ENCODE results near the gene HCN2.

HCN2 gene

GRCh38 chr19:566844-567243, 22.8 kb upstream of the HCN2 start:
- Histone ChIP-seq H4K8ac (ENCODE audit: low read depth, low read length) (no peak overlapping the region), H4K91ac (ENCODE audit: low read depth, low read length, poor library complexity) (no peak overlapping the region), H2AFZ (ENCODE audit: low read length) (no peak overlapping the region), H2AK5ac (ENCODE audit: low read depth, low read length) (no peak overlapping the region), H3K27me3 (ENCODE audit: control insufficient read depth in 3 of 3, insufficient read depth in 3 of 3, low read depth in 1 of 3, low read length in 3 of 3) (no peaks in the 10 kb centered on the region), H3K4me2 (ENCODE audit: insufficient read depth, low read length, poor library complexity, severe bottlenecking) (no peak overlapping the region), H3K79me1 (ENCODE audit: low read depth, low read length) (no peaks in the 10 kb centered on the region), H3K27ac (replicated peaks; ENCODE audit: low read length) (no peak overlapping the region), H3K23ac (ENCODE audit: low read depth, low read length, poor library complexity) (no peak overlapping the region), H3K9ac (ENCODE audit: low read depth, low read length, poor library complexity) (no peak overlapping the region), H2BK12ac (ENCODE audit: low read length) (no peak overlapping the region), H3K4ac (ENCODE audit: low read length) (no peak overlapping the region), H3K4me1 (ENCODE audit: control insufficient read depth in 2 of 2, insufficient read depth in 1 of 2, low read depth in 1 of 2, low read length in 2 of 2) (no peaks in the 10 kb centered on the region), H3K14ac (ENCODE audit: low read length) (no peak overlapping the region), H3K18ac (ENCODE audit: low read length) (no peak overlapping the region), H3K9me3 (replicated peaks in 1 of 2; ENCODE audit: control insufficient read depth in 2 of 2, insufficient read depth in 1 of 2, low read depth in 1 of 2, low read length in 2 of 2) (peaks cover 4 to 5% of the 10 kb centered on the region in 2 donors), H2BK15ac (ENCODE audit: low read length) (no peak overlapping the region), H3K4me3 (ENCODE audit: low read length in 2 of 2) (no peak overlapping the region), H2BK120ac (ENCODE audit: low read depth, low read length) (no peak overlapping the region), H2BK5ac (ENCODE audit: low read length) (no peak overlapping the region), H3K36me3 (replicated peaks in 1 of 2; ENCODE audit: control insufficient read depth in 2 of 2, insufficient read depth in 2 of 2, low read length in 2 of 2) (peaks cover 12 to 20% of the 10 kb centered on the region in 2 donors)
- WGBS, 2 donors (ENCODE audit: extremely low coverage in 2 of 2, insufficient read length in 2 of 2, insufficient replicate concordance in 1 of 2), result no CpG with 5 or more reads among the region's 16 CpGs
- no peak for DNase-seq (ENCODE audit: low spot score)

- WGBS, 2 donors (ENCODE audit: extremely low coverage in 2 of 2, insufficient read length in 2 of 2, insufficient replicate concordance in 1 of 2), result no CpG with 5 or more reads among the region's 22 CpGs
- no peak overlapping the region for H4K8ac ChIP-seq (ENCODE audit: low read depth, low read length)
- no peak overlapping the region for H3K4me2 ChIP-seq (ENCODE audit: insufficient read depth, low read length, poor library complexity, severe bottlenecking)
- H3K79me1 ChIP-seq (ENCODE audit: low read depth, low read length), result no peaks in the 10 kb centered on the region
- H3K23ac ChIP-seq (ENCODE audit: low read depth, low read length, poor library complexity), result no peak overlapping the region
- H4K91ac ChIP-seq (ENCODE audit: low read depth, low read length, poor library complexity), result no peak overlapping the region
- no peak overlapping the region for H2BK120ac ChIP-seq (ENCODE audit: low read depth, low read length)
- H2BK5ac ChIP-seq (ENCODE audit: low read length), result no peak overlapping the region
- H3K27me3 ChIP-seq (ENCODE audit: control insufficient read depth in 3 of 3, insufficient read depth in 3 of 3, low read depth in 1 of 3, low read length in 3 of 3), result no peaks in the 10 kb centered on the region
- H3K27ac ChIP-seq (replicated peaks; ENCODE audit: low read length), result no peak overlapping the region
- no peak overlapping the region for H3K14ac ChIP-seq (ENCODE audit: low read length)
- no peak overlapping the region for H2BK12ac ChIP-seq (ENCODE audit: low read length)
- no peak overlapping the region for H2AFZ ChIP-seq (ENCODE audit: low read length)
- no peak overlapping the region for H3K18ac ChIP-seq (ENCODE audit: low read length)
- peaks cover 10 to 15% of the 10 kb centered on the region in 2 donors for H3K36me3 ChIP-seq (replicated peaks in 1 of 2; ENCODE audit: control insufficient read depth in 2 of 2, insufficient read depth in 2 of 2, low read length in 2 of 2)
- no peak for DNase-seq (ENCODE audit: low spot score)
- no peak overlapping the region for H3K4me3 ChIP-seq (ENCODE audit: low read length in 2 of 2)
- H3K9ac ChIP-seq (ENCODE audit: low read depth, low read length, poor library complexity), result no peak overlapping the region
- H3K9me3 ChIP-seq (replicated peaks in 1 of 2; ENCODE audit: control insufficient read depth in 2 of 2, insufficient read depth in 1 of 2, low read depth in 1 of 2, low read length in 2 of 2), result peaks cover 2 to 4% of the 10 kb centered on the region in 2 donors
- no peak overlapping the region for H3K4ac ChIP-seq (ENCODE audit: low read length)
- H2AK5ac ChIP-seq (ENCODE audit: low read depth, low read length), result no peak overlapping the region
- H2BK15ac ChIP-seq (ENCODE audit: low read length), result no peak overlapping the region
- no peaks in the 10 kb centered on the region for H3K4me1 ChIP-seq (ENCODE audit: control insufficient read depth in 2 of 2, insufficient read depth in 1 of 2, low read depth in 1 of 2, low read length in 2 of 2)
Observed at GRCh38 chr19:567296-567900, 22.3 kb upstream of the HCN2 start.

GRCh38 chr19:570251-570686, 19.4 kb upstream of the HCN2 start:
- H3K23ac ChIP-seq (ENCODE audit: low read depth, low read length, poor library complexity), result no peak overlapping the region
- no peak overlapping the region for H3K18ac ChIP-seq (ENCODE audit: low read length)
- no peak overlapping the region for H4K8ac ChIP-seq (ENCODE audit: low read depth, low read length)
- no peak overlapping the region for H3K14ac ChIP-seq (ENCODE audit: low read length)
- H3K27me3 ChIP-seq (ENCODE audit: control insufficient read depth in 3 of 3, insufficient read depth in 3 of 3, low read depth in 1 of 3, low read length in 3 of 3), result no peaks in the 10 kb centered on the region
- no peak overlapping the region for H4K91ac ChIP-seq (ENCODE audit: low read depth, low read length, poor library complexity)
- H3K27ac ChIP-seq (replicated peaks; ENCODE audit: low read length), result no peak overlapping the region
- no peak overlapping the region for H2BK15ac ChIP-seq (ENCODE audit: low read length)
- H3K36me3 ChIP-seq (replicated peaks in 1 of 2; ENCODE audit: control insufficient read depth in 2 of 2, insufficient read depth in 2 of 2, low read length in 2 of 2), result peaks cover 9 to 20% of the 10 kb centered on the region in 2 donors
- H3K9ac ChIP-seq (ENCODE audit: low read depth, low read length, poor library complexity), result no peak overlapping the region
- no peak overlapping the region for H2BK12ac ChIP-seq (ENCODE audit: low read length)
- H3K4me3 ChIP-seq (ENCODE audit: low read length in 2 of 2), result no peak overlapping the region
- H2AK5ac ChIP-seq (ENCODE audit: low read depth, low read length), result no peak overlapping the region
- H2BK120ac ChIP-seq (ENCODE audit: low read depth, low read length), result no peak overlapping the region
- no peak for DNase-seq (ENCODE audit: low spot score)
- peaks cover 7 to 10% of the 10 kb centered on the region in 2 donors for H3K4me1 ChIP-seq (ENCODE audit: control insufficient read depth in 2 of 2, insufficient read depth in 1 of 2, low read depth in 1 of 2, low read length in 2 of 2)
- H3K79me1 ChIP-seq (ENCODE audit: low read depth, low read length), result peaks cover 7% of the 10 kb centered on the region
- no peak overlapping the region for H3K4me2 ChIP-seq (ENCODE audit: insufficient read depth, low read length, poor library complexity, severe bottlenecking)
- peaks cover 2 to 4% of the 10 kb centered on the region in 2 donors for H3K9me3 ChIP-seq (replicated peaks in 1 of 2; ENCODE audit: control insufficient read depth in 2 of 2, insufficient read depth in 1 of 2, low read depth in 1 of 2, low read length in 2 of 2)
- H2AFZ ChIP-seq (ENCODE audit: low read length), result no peak overlapping the region
- H2BK5ac ChIP-seq (ENCODE audit: low read length), result no peak overlapping the region
- H3K4ac ChIP-seq (ENCODE audit: low read length), result no peak overlapping the region
- no CpG with 5 or more reads among the region's 25 CpGs for WGBS, 2 donors (ENCODE audit: extremely low coverage in 2 of 2, insufficient read length in 2 of 2, insufficient replicate concordance in 1 of 2)

- Histone ChIP-seq H2AK5ac (ENCODE audit: low read depth, low read length) (peak overlapping the region; percentile 54), H3K79me1 (ENCODE audit: low read depth, low read length) (peaks cover 12% of the 10 kb centered on the region), H2BK120ac (ENCODE audit: low read depth, low read length) (no peak overlapping the region), H3K4me1 (ENCODE audit: control insufficient read depth in 2 of 2, insufficient read depth in 1 of 2, low read depth in 1 of 2, low read length in 2 of 2) (peaks cover 11 to 13% of the 10 kb centered on the region in 2 donors), H2BK5ac (ENCODE audit: low read length) (peak overlapping the region; percentile 45), H2AFZ (ENCODE audit: low read length) (peak overlapping the region; percentile 83), H3K36me3 (replicated peaks in 1 of 2; ENCODE audit: control insufficient read depth in 2 of 2, insufficient read depth in 2 of 2, low read length in 2 of 2) (peaks cover 10 to 25% of the 10 kb centered on the region in 2 donors), H3K4me2 (ENCODE audit: insufficient read depth, low read length, poor library complexity, severe bottlenecking) (peak overlapping the region; percentile 65), H2BK12ac (ENCODE audit: low read length) (peak overlapping the region; percentile 97), H3K27me3 (ENCODE audit: control insufficient read depth in 3 of 3, insufficient read depth in 3 of 3, low read depth in 1 of 3, low read length in 3 of 3) (no peaks in the 10 kb centered on the region), H3K18ac (ENCODE audit: low read length) (peak overlapping the region; percentile 84), H4K8ac (ENCODE audit: low read depth, low read length) (no peak overlapping the region), H3K9me3 (replicated peaks in 1 of 2; ENCODE audit: control insufficient read depth in 2 of 2, insufficient read depth in 1 of 2, low read depth in 1 of 2, low read length in 2 of 2) (peaks cover 2 to 4% of the 10 kb centered on the region in 2 donors), H3K27ac (replicated peaks; ENCODE audit: low read length) (peak overlapping the region; percentile 95), H3K9ac (ENCODE audit: low read depth, low read length, poor library complexity) (peak overlapping the region; percentile 78), H3K4ac (ENCODE audit: low read length) (no peak overlapping the region), H4K91ac (ENCODE audit: low read depth, low read length, poor library complexity) (no peak overlapping the region), H3K23ac (ENCODE audit: low read depth, low read length, poor library complexity) (peak overlapping the region; percentile 3), H3K4me3 (ENCODE audit: low read length in 2 of 2) (peak overlapping the region; percentile 88 to 98), H2BK15ac (ENCODE audit: low read length) (no peak overlapping the region), H3K14ac (ENCODE audit: low read length) (peak overlapping the region; percentile 10)
- no CpG with 5 or more reads among the region's 45 CpGs for WGBS, 2 donors (ENCODE audit: extremely low coverage in 2 of 2, insufficient read length in 2 of 2, insufficient replicate concordance in 1 of 2)
- peak; percentile 51 for DNase-seq (ENCODE audit: low spot score)
Observed at GRCh38 chr19:570937-571565, 18.6 kb upstream of the HCN2 start.
